ENCODE results near the gene DMRTC1B. TPM values are rescaled to one million over a fixed set of nuclear protein-coding genes. Genes with fewer than 3 reads are reported as not detected.

DMRTC1B gene
- total and polyA plus RNA-seq, 9 donors: 0.22 to 1.0 (median 0.75) TPM

Other genes with a start within 250 kb of the DMRTC1B start
- 19.1 TPM for gene HDAC8, start 204.0 kb upstream of the DMRTC1B start, total RNA-seq
- 10 to 100 TPM; 15.4 to 22.0 (median 17.3) TPM for gene HDAC8, start 204.0 kb upstream of the DMRTC1B start, polyA plus RNA-seq (ENCODE audit: insufficient read depth in 1 of 8, insufficient read length in 8 of 8, low replicate concordance in 1 of 8)
- gene PHKA1, start 62.6 kb upstream of the DMRTC1B start, total RNA-seq: 2.7 TPM
- gene PHKA1, start 62.6 kb upstream of the DMRTC1B start, polyA plus RNA-seq (ENCODE audit: insufficient read depth in 1 of 8, insufficient read length in 8 of 8, low replicate concordance in 1 of 8): 1 to 10 TPM; 2.0 to 3.8 (median 3.1) TPM
- gene FAM236B, start 5.8 kb downstream of the DMRTC1B start, total RNA-seq: not detected
- not detected for gene FAM236B, start 5.8 kb downstream of the DMRTC1B start, polyA plus RNA-seq (ENCODE audit: insufficient read depth in 1 of 8, insufficient read length in 8 of 8, low replicate concordance in 1 of 8)
- not detected for gene FAM236D, start 31.3 kb downstream of the DMRTC1B start, total RNA-seq
- not detected for gene FAM236D, start 31.3 kb downstream of the DMRTC1B start, polyA plus RNA-seq (ENCODE audit: insufficient read depth in 1 of 8, insufficient read length in 8 of 8, low replicate concordance in 1 of 8)
- gene FAM236C, start 135.7 kb downstream of the DMRTC1B start, total RNA-seq: not detected
- gene FAM236C, start 135.7 kb downstream of the DMRTC1B start, polyA plus RNA-seq (ENCODE audit: insufficient read depth in 1 of 8, insufficient read length in 8 of 8, low replicate concordance in 1 of 8): not detected
- not detected for gene FAM236A, start 161.3 kb downstream of the DMRTC1B start, total RNA-seq
- gene FAM236A, start 161.3 kb downstream of the DMRTC1B start, polyA plus RNA-seq (ENCODE audit: insufficient read depth in 1 of 8, insufficient read length in 8 of 8, low replicate concordance in 1 of 8): under 1 TPM in 1 of 8 donors, not detected in 7; 0.45 TPM
- gene DMRTC1, start 166.9 kb downstream of the DMRTC1B start, total RNA-seq: not detected
- under 1 TPM in 4 of 8 donors, not detected in 4; 0.10 to 0.23 (median 0.16) TPM for gene DMRTC1, start 166.9 kb downstream of the DMRTC1B start, polyA plus RNA-seq (ENCODE audit: insufficient read depth in 1 of 8, insufficient read length in 8 of 8, low replicate concordance in 1 of 8)
- 0.04 TPM for gene PABPC1L2B, start 226.0 kb downstream of the DMRTC1B start, total RNA-seq
- not detected for gene PABPC1L2B, start 226.0 kb downstream of the DMRTC1B start, polyA plus RNA-seq (ENCODE audit: insufficient read depth in 1 of 8, insufficient read length in 8 of 8, low replicate concordance in 1 of 8)